GM18502 (cell line): ENCODE data around the gene UGT3A2.

ENCODE experiments used
- ATAC-seq: cut with Tn5 transposase; IDR thresholded peaks from one replicate; pipeline ENCODE4 v1.9.1; 2021; ENCODE audit warnings: mild to moderate bottlenecking; ENCODE audit not compliant: unreplicated experiment, poor library complexity

The UGT3A2 gene, protein sequence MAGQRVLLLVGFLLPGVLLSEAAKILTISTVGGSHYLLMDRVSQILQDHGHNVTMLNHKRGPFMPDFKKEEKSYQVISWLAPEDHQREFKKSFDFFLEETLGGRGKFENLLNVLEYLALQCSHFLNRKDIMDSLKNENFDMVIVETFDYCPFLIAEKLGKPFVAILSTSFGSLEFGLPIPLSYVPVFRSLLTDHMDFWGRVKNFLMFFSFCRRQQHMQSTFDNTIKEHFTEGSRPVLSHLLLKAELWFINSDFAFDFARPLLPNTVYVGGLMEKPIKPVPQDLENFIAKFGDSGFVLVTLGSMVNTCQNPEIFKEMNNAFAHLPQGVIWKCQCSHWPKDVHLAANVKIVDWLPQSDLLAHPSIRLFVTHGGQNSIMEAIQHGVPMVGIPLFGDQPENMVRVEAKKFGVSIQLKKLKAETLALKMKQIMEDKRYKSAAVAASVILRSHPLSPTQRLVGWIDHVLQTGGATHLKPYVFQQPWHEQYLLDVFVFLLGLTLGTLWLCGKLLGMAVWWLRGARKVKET

DNA sequence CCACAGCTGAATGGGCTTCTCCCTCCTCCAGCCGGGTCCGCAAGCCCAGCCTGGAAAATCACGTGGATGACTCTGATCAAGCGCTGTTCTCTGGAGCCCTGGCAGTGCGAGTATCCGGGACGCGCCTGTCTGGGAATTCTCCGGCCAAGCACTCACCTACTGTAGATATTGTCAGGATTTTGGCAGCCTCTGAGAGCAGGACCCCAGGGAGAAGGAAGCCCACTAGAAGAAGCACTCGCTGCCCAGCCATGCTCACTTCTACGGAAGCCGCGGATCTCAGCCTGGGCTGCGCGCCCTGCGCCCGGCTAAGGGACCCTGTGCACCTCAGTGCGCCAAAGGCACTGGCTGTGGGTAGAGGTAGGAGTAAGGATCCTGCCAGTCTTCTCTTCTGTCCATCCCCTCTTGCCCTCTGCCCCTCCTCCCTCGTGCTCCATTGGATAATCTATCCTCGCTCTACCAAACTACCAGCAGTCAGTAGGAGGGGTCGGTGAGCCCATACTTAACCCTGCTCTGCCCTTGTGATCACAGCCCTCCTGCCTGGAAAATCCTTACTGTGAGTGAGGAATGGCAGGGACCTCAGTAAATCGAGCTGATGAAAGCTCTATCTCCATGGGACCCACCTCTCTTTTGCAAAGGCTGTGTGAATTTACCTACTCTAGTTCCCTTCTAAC lies at the start of gene UGT3A2:
TSS of gene UGT3A2 (minus strand) at position 343 of the 671 bp plus-strand sequence. CDS start at position 250, 93 bp downstream.
- no peak for ATAC-seq

GRCh38 chr5:36111238-36111637 lies 44.6 kb upstream of the UGT3A2 start:
- no peak for ATAC-seq

DNA sequence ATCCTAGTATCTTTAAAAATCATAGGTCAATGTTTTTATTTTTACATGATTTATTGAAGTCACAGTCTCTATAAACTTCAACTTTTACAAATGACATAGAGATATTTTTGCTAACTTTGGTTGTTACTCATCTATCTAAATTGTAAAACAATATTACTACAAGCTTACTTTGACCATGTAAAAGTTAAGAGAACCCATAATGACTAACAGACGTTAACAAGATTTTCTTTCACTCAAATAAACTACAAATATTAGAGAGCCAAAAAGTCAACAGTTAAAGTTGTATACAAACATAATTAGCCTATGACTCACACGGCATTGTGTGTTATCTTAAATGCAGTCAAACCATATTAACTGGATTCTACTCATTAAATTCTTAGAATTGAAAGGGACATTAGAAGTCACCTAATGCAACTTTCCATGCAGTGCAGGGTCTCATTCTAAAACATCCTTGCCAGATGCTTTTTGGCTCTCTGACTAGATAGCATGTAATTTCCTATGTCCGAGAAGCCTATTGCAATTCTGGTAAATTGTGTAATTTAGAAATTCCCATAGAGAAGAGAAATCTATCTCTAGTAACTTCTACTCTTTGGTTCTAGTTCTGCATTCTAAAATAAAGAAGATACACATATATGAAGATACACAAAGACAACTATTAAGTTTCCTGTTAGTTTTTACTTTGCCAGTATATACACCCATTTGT lies 42.2 kb upstream of the UGT3A2 start:
- no peak for ATAC-seq

GRCh38 chr5:36105819-36106218 lies 39.1 kb upstream of the UGT3A2 start:
- ATAC-seq = no peak

- ATAC-seq = no peak
Measured at GRCh38 chr5:36099748-36100147, 33.1 kb upstream of the UGT3A2 start.

DNA sequence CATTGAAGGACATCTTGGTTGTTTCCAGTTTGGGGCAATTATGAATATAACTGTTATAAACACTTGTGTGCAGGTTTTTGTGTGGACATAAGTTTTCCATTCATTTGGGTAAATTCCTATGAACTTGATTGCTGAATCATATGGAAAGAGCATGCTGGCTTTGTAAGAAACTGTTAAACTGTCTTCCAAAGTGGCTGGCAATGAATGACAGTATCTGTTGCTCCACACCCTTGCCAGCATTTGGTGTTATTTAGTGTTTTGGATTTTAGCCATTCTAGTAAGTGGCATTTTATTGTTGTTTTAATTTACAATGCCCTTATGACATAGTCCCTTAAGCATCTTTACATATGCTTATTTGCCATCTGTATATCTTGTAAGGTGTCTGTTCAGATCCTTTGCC lies 29.8 kb upstream of the UGT3A2 start:
- ATAC-seq = no peak

DNA sequence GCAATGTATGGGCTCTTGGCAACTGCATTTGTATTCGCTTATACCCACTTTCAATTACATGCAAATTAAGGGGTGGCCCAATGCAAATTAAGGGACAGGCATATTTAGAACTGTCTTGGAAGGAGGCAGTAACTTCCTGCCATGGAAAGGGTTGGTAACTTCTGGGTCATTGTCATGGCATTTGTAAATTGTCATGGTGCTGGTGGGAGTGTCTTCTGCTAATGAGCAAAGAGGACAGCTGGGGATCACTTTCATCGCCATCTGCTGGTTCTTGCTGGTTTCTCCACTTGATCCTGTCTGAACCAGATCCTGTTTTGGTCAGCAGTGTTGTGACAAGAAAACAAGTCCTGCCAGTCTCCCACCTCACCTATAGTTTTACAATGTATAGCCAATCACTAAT lies 23.3 kb upstream of the UGT3A2 start:
- ATAC-seq = peak; percentile 87

DNA sequence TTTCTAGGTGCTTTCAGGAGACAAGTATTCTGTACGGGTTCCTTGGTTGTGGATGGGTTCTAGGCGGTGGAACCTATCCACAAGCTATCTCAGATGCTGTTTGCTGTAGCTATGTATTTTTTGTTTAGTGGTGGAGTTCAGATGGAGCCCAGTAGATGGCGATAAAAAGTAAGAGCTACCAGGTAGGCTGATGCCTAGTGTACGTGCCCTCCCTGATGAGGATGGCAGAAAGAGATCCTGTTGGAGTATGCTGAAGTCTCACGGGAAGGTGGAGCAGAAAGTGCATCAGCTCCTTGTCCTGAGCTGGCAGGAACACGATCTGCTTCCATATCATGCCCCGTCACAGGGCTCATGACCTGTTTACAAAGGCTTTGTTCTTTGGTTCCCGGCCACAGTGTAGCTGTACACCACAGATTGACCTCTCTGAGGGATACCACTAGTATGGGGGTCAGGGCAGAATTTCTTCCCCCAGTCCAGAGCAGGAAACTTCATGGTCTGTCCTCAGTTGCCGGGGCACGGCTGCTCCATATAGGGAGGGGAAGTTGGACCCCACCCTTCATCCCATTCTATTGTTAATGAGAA lies 12.6 kb upstream of the UGT3A2 start:
- peak; percentile 96 for ATAC-seq

DNA sequence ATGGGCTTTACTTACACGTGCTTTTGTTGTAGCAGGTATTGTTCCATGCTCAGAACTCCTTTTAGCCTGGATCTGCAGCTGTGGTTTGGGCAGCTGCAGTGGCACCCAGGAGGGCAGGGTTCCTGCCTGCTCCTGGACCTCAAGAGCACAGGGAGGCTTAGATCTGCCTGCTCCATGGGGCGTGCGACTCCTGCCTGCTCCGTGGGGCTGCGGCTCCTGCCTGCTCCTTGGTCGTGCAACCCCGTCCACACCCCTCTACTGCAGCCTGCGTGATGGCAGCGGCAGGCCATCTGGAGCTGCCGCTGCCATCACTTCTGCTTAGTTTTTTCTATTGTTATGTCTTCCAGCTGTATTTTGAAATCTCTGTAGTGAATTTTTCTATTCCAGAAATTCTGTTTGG lies 11.7 kb upstream of the UGT3A2 start:
- no peak for ATAC-seq

- peak; percentile 94 for ATAC-seq
Measured at GRCh38 chr5:36073595-36074216, 7.0 kb upstream of the UGT3A2 start.

DNA sequence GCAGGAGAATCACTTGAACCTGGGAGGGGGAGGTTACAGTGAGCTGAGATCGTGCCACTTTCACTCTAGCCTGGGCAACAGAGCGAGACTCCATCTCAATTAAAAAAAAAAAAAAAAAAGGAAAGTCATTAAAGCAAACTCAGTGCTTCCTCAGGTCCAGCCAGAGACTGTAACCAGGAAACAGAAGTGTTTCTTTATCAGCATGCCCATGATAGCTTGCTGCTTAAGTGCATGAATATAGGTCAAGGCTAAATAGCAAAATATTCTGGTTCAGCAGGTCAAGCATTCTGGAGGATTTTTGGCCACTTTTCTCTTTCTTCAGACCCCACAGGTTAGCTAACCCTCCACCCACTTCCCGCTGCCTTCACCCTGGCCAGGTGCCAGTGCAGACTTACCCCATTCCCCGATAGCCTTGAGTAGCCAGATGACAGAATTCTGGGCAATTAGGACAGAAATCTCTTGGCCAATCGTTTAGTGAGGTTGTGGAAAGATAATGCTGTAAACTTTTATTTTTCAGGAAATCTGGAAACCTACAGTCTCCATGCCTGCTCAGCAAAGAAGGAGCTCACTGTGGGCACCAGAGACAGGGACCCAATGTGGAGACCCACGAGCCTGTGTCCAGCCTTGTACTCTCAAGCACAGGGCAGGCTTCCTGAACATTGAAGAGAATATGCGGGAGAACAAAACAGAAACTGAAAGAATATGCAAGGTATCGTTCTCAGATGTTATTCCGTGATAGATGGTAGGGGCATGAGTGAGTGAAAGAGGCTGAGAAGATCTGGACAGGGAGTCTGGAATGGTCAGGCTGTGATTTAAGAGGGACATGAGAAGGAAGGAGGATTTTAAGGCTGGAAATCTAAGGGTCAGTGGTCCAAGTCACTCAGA lies 4.2 kb upstream of the UGT3A2 start:
- peak; percentile 62 for ATAC-seq

- ATAC-seq = no peak
Measured at GRCh38 chr5:36068751-36069281, 2.1 kb upstream of the UGT3A2 start.

- ATAC-seq = no peak
Measured at GRCh38 chr5:36066001-36066539, 612 bp downstream of the UGT3A2 start.

DNA sequence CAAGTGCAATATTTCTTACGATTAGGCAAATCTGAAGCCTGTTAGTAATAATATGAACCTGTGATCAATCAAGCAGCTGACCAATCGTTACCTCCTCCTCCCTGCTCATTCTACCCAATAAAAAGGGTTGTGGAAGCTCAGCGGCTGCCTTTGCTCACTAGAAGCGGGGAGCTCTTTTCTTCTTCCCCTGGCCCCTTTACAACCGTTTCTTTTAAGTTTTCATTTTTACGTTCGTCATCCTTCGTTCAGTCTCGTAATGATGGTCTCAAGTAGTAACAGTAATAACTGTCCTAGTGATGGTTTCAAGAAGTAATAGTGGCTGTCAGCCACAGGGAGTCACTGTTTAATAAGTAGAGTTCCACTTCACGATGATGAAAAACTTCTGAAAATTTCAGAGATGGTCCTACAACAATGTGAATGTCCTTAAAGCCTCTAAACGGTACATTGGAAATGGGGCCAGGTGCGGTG lies 6.2 kb downstream of the UGT3A2 start:
- no peak for ATAC-seq

- no peak for ATAC-seq
Measured at GRCh38 chr5:36059571-36060419, 6.9 kb downstream of the UGT3A2 start.

- ATAC-seq = no peak
Measured at GRCh38 chr5:36058776-36059175, 7.9 kb downstream of the UGT3A2 start.

DNA sequence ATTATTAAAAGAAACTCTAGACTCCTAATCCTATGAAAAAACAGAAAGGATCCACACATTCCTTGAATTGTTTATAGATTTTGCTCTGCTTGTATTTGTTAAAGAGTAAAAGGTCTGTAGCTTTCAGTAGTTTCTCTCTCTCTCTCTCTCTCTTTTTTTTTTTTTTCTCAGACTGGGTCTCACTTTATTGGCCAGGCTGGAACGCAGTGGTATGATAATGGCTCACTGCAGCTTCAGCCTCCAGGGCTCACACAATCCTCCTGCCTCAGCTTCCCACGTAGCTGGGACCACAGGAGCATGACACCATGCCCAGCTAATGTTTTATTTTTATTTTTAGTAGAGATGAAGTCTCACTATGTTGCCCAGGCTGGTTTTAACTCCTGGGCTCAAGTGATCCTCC lies 9.3 kb downstream of the UGT3A2 start:
- ATAC-seq = no peak

- ATAC-seq = no peak
Measured at GRCh38 chr5:36056422-36056821, 10.3 kb downstream of the UGT3A2 start.
